ENCODE data around the gene HIPK2. TPM values are rescaled to one million over a fixed set of nuclear protein-coding genes. Genes with fewer than 3 reads are reported as not detected.

The HIPK2 gene
- polyA plus RNA-seq, 2 of the 4 experiments (the other 2 are of a cell fraction), result 11.3 to 12.1 TPM

- FAIRE-seq (no peak), ATAC-seq (peak in 1 of 2 experiments; percentile 50; a peak in 2 of 6 replicates), DNase-seq (ENCODE audit: low read depth in 1 of 2, low spot score in 1 of 2) (no peak)
- Histone ChIP-seq H3K4me3 (no peak overlapping the region), H3K27ac (no peak overlapping the region), H3K9me3 (no peaks in the 10 kb centered on the region), H3K4me1 (peaks cover 20% of the 10 kb centered on the region), H3K4me2 (peak overlapping the region; percentile 44; the same call in 1 of the 3 replicates)
- ChIA-PET CTCF (interaction anchor here (0.8 to 5.7 kb wide), 4 partner anchors 13 to 183 kb away, joined by 3 to 21 read pairs (median 4); no protein-coding TSS in a partner anchor), POLR2A (no interaction called here)
- TF ChIP-seq, protein P1, sequence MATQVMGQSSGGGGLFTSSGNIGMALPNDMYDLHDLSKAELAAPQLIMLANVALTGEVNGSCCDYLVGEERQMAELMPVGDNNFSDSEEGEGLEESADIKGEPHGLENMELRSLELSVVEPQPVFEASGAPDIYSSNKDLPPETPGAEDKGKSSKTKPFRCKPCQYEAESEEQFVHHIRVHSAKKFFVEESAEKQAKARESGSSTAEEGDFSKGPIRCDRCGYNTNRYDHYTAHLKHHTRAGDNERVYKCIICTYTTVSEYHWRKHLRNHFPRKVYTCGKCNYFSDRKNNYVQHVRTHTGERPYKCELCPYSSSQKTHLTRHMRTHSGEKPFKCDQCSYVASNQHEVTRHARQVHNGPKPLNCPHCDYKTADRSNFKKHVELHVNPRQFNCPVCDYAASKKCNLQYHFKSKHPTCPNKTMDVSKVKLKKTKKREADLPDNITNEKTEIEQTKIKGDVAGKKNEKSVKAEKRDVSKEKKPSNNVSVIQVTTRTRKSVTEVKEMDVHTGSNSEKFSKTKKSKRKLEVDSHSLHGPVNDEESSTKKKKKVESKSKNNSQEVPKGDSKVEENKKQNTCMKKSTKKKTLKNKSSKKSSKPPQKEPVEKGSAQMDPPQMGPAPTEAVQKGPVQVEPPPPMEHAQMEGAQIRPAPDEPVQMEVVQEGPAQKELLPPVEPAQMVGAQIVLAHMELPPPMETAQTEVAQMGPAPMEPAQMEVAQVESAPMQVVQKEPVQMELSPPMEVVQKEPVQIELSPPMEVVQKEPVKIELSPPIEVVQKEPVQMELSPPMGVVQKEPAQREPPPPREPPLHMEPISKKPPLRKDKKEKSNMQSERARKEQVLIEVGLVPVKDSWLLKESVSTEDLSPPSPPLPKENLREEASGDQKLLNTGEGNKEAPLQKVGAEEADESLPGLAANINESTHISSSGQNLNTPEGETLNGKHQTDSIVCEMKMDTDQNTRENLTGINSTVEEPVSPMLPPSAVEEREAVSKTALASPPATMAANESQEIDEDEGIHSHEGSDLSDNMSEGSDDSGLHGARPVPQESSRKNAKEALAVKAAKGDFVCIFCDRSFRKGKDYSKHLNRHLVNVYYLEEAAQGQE (IDR thresholded peaks at IDR 0.05), result no peak
- TF ChIP-seq, protein P2, sequence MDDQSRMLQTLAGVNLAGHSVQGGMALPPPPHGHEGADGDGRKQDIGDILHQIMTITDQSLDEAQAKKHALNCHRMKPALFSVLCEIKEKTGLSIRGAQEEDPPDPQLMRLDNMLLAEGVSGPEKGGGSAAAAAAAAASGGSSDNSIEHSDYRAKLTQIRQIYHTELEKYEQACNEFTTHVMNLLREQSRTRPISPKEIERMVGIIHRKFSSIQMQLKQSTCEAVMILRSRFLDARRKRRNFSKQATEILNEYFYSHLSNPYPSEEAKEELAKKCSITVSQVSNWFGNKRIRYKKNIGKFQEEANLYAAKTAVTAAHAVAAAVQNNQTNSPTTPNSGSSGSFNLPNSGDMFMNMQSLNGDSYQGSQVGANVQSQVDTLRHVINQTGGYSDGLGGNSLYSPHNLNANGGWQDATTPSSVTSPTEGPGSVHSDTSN (IDR thresholded peaks at IDR 0.05), result no peak
- TF ChIP-seq CHD4 (IDR thresholded peaks at IDR 0.05; ENCODE audit: borderline replicate concordance), result no peak
- no peak for TF ChIP-seq MAX (IDR thresholded peaks at IDR 0.05)
- TF ChIP-seq, protein P3, sequence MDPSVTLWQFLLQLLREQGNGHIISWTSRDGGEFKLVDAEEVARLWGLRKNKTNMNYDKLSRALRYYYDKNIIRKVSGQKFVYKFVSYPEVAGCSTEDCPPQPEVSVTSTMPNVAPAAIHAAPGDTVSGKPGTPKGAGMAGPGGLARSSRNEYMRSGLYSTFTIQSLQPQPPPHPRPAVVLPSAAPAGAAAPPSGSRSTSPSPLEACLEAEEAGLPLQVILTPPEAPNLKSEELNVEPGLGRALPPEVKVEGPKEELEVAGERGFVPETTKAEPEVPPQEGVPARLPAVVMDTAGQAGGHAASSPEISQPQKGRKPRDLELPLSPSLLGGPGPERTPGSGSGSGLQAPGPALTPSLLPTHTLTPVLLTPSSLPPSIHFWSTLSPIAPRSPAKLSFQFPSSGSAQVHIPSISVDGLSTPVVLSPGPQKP (IDR thresholded peaks at IDR 0.05; ENCODE audit: low read depth, low read length), result no peak
- TF ChIP-seq KDM5A (IDR thresholded peaks at IDR 0.05), result no peak
- no peak for TF ChIP-seq RCOR1 (IDR thresholded peaks at IDR 0.05; ENCODE audit: low read depth, low read length)
- 52% methylated on average over 3 of the region's 3 CpGs for WGBS (ENCODE audit: missing lambda C conversion rate)
These were observed 6.8 kb upstream of the HIPK2 start for GRCh38 chr7:139784648-139785047.

GRCh38 chr7:139783647-139784385 is 6.0 kb upstream of the HIPK2 start:
- no peak overlapping the region for H3K4me3 ChIP-seq
- TF ChIP-seq JUN (IDR thresholded peaks at IDR 0.05), result no peak
- peak overlapping the region; percentile 44 for H3K4me2 ChIP-seq
- FAIRE-seq (no peak), DNase-seq (ENCODE audit: low read depth in 1 of 2, low spot score in 1 of 2) (no peak), ATAC-seq (peak; percentile 42 to 69; a peak in 4 of 6 replicates)
- ChIA-PET CTCF (interaction anchor here (0.6 to 5.7 kb wide), 7 partner anchors 13 to 165 kb away, joined by 3 to 21 read pairs (median 3); no protein-coding TSS in a partner anchor), POLR2A (no interaction called here)
- peak overlapping the region in 1 of 2 experiments; percentile 17; a peak in 1 of 6 replicates for H3K27ac ChIP-seq
- H3K9me3 ChIP-seq, result no peaks in the 10 kb centered on the region
- peaks cover 22% of the 10 kb centered on the region for H3K4me1 ChIP-seq
- 9% methylated on average over 3 of the region's 3 CpGs for WGBS (ENCODE audit: missing lambda C conversion rate)

DNA sequence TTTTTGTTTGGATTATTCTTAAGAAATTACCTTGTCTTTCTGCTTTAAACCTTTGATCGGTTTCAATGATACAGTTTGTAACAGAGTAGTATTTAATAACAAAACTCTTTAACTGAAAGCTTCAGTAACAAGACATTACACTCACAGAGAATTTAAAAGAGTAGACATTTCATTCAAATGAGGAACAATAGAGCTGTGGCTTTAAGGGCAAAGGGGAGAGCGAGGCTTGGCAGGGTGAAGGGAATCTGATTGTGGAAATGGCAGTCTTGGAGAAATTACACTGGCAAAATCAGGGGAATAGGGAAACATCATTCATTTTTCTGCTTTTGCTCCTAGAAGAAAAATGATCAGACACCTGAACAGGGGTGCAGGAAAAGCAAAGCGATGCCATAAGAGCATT is 5.1 kb upstream of the HIPK2 start:
- ATAC-seq (no peak), DNase-seq (ENCODE audit: low read depth in 1 of 2, low spot score in 1 of 2) (no peak), FAIRE-seq (no peak)
- POLR2A ChIA-PET, result no interaction called here
- Histone ChIP-seq H3K4me2 (no peak overlapping the region; the same call in 2 of the 3 replicates), H3K4me3 (no peak overlapping the region), H3K4me1 (peaks cover 23% of the 10 kb centered on the region), H3K9me3 (no peaks in the 10 kb centered on the region), H3K27ac (no peak overlapping the region)
- no peak for TF ChIP-seq KDM5A (IDR thresholded peaks at IDR 0.05)
- no peak for TF ChIP-seq USF2 (IDR thresholded peaks at IDR 0.05)
- no peak for TF ChIP-seq NPAS2 (CRISPR knock-in tag; IDR thresholded peaks at IDR 0.05; ENCODE audit: borderline replicate concordance)
- 90% methylated on average over 3 of the region's 3 CpGs for WGBS (ENCODE audit: missing lambda C conversion rate)
- CTCF ChIA-PET, result interaction anchor here (0.6 to 5.7 kb wide), 4 partner anchors 76 to 164 kb away, joined by 3 to 21 read pairs (median 3); no protein-coding TSS in a partner anchor

Data from A549 (cell line).